HG02970 (cell line): ENCODE data around the gene LARGE1.
"Not testable (repeated sequence)": the region's sequence is repeated elsewhere in the genome, so short reads cannot be mapped to it uniquely, and the experiment has no call there.

Source experiments
- ATAC-seq: cut with Tn5 transposase; IDR thresholded peaks from one replicate; pipeline ENCODE4 v1.9.1; 2021; ENCODE audit warnings: mild to moderate bottlenecking, moderate library complexity, moderate number of reproducible peaks; ENCODE audit not compliant: unreplicated experiment, low FRiP score

Gene LARGE1

GRCh38 chr22:33464698-33465097 is 455.6 kb downstream of the LARGE1 start:
- ATAC-seq, result no peak

GRCh38 chr22:33461698-33462434 is 458.4 kb downstream of the LARGE1 start:
- ATAC-seq, result no peak

DNA sequence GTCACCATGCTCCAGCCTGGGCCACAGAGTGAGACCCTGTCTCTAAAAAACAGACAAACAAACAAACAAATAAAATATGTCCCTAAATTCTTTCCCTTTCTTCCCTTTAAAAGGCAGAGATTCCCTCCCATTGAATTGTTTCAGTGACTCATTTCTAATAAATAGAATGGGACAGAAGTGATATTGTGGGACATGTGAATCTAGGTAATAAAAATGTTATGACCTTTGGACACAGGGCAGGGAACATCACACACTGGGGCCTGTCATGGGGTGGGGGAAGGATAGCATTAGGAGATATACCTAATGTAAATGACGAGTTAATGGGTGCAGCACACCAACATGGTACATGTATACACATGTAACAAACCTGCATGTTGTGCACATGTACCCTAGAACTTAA is 459.0 kb downstream of the LARGE1 start:
- not testable (repeated sequence) for ATAC-seq

- ATAC-seq, result no peak
These were observed 461.1 kb downstream of the LARGE1 start for GRCh38 chr22:33459137-33459536.

DNA sequence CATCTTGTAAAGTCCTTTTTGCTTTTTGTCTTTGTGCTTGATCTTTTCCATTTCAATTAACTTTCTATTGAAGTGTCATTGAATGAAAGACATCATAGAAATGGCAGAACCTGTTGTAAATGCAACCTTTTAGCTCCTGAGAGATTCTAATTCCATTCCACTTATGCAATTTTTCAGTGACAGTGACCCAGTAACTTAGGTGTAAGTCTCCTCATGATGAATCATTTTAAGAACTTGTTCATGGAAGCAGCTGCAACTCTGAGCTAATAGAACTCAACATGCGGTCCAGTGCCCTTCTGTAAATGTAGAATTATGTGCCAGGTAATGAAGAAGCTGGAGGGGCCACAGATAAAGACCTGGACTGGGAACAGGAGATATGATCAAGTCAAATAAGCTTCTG is 463.8 kb downstream of the LARGE1 start:
- no peak for ATAC-seq

DNA sequence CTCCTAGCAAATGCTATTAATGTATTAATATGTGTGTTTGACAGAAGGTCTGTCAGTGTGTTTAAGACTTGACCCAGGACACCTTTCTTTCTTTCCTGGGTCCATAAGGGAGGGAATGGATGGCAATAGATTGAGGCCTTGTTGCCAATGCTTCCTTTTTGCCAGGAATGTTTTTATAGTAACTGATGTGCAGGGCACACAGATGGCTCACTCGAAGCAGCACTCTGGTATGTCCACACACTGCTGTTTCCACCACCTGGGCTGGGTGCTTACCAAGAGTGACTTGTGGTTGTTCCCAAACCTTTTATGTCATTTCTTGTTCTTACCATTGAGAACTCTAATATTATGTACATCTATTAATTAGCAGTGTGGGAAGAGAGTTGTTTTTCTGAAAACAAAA is 465.2 kb downstream of the LARGE1 start:
- ATAC-seq, result no peak

DNA sequence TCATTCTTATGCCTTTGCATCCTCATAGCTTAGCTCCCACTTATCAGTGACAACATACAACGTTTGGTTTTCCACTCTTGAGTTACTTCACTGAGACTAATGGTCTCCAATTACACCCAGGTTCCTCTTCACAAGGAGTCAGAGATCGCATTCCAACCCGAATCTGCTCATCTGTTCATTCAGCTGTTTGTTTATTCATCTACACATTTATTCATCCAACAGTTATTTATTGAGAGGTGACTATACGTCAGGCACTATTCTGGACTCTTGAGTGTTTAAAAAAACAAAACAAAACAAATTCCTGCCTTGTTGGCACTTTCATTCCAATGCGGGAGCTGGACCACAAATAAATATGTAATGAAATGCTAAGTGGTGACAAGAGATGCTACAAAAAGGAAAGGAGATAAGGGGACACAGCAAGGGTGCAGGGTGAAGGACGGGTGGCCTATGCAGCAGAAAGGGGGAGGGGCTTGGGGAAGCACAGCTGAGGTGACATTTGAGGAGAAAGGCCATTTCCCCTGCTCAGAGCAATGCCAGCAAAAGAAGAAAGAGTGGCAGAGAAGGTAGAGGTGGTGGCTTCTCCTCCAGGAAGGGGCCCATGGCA is 468.3 kb downstream of the LARGE1 start:
- no peak for ATAC-seq

DNA sequence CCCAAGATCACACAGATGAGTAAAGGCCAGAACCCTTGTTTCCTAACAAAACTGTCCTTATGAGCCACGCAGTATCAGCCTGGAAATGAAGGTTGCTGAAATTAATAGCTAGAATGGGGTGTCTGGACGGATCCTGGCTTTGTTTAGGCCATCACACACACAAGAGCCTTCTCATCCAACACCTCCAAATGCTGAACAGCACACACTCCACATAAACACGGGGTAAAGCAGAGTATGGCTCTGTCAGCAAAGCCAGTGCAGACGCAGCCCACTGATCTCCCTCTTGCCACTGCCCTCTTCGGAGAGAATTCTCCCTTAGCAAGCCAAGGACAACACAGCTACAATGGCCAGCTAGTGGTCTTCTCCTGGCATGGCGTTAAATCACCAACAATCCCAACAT is 469.5 kb downstream of the LARGE1 start:
- no peak for ATAC-seq

DNA sequence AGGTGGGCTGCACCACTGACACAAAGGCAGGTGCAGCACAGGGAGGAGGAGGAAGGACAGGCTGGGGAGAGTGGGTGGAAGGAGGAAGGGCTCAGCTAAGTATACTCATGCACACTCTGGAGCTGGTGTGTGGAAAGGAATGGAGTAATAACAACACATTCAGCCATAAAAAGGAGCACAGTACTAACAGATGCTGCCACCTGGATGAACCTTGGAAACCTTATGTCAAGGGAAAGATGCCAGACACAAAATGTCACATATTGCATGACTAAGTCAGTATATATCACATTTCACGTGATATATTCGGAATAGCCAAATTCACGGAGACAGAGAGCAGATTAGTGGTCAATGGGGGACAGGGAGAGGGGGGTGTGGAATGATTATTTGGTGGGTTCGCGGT is 472.5 kb downstream of the LARGE1 start:
- no peak for ATAC-seq

- ATAC-seq, result no peak
These were observed 476.6 kb downstream of the LARGE1 start for GRCh38 chr22:33443683-33444082.

- ATAC-seq, result no peak
These were observed 479.5 kb downstream of the LARGE1 start for GRCh38 chr22:33440756-33441155.

DNA sequence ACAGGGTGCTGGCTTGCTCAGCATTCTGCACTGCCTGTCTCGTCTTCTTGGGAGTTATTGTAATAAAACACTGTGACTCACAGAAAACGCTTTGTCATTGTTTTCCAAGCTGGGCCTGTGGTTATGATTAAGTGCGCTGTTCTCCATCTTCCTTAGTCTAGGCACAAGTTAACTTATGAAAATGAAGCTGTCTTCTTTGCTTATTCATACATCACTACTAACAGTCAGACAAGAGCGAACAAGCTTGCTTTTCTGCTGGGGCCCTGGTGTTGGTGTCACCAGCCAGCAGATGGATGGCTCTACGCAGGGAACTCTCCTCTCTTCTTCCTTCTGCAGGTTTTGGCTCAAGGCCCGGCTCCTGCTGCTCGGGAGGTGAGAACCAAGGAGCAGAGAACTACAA is 482.0 kb downstream of the LARGE1 start:
- ATAC-seq, result no peak

GRCh38 chr22:33431300-33431699 is 489.0 kb downstream of the LARGE1 start:
- no peak for ATAC-seq

GRCh38 chr22:33429281-33429680 is 491.0 kb downstream of the LARGE1 start:
- no peak for ATAC-seq

- no peak for ATAC-seq
These were observed 492.8 kb downstream of the LARGE1 start for GRCh38 chr22:33427461-33427860.

- no peak for ATAC-seq
These were observed 493.8 kb downstream of the LARGE1 start for GRCh38 chr22:33426451-33426850.

DNA sequence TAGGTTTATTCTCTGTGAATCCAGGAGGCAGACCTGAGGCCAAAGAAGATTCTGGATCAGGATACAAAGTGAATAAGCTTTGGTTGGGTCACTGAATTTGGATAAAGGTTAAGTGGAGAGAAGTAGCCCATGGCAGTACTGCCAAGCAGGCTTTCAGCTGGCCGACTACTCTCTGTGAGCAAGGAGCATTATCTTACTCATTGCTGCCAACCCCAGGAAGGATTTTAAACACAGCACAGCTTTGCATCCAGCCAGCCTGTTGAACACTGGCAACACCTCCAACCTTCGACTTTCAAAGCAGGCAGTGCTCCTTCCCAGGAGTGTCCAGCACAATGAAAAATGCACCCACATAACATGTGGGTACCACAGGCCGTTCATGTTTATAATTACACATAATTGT is 498.4 kb downstream of the LARGE1 start:
- no peak for ATAC-seq

GRCh38 chr22:33418484-33418883 is 501.8 kb downstream of the LARGE1 start:
- ATAC-seq, result no peak

GRCh38 chr22:33415401-33415800 is 504.9 kb downstream of the LARGE1 start:
- no peak for ATAC-seq

- ATAC-seq, result no peak
These were observed 511.2 kb downstream of the LARGE1 start for GRCh38 chr22:33409079-33409478.

- no peak for ATAC-seq
These were observed 515.1 kb downstream of the LARGE1 start for GRCh38 chr22:33405194-33405593.

DNA sequence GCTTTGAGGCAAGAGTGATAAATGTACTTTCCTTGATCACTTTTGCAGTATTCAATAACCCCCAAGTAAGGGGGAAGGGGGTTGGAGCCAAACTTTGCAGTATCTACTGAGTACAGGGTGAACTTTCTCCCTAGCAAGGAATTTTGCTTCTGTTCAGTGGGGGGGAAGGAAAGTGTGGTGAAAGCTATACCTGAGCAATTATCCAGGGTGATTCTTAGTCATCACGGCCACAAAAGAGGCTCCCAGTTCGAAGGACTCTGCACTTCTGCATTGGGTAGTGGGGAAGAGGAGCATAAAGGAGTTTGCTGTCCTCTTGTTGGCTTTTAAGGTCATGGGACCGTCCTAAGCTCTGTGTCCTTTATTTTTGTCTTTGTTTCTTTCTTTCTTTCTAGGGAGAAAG is 515.6 kb downstream of the LARGE1 start:
- no peak for ATAC-seq
